Stimulated activated naive CD8-positive, alpha-beta T cell treated with anti-CD3 and anti-CD28 coated beads, Interleukin-15, amount 100 ng/mL, for 72 hours (primary cell): ENCODE data around the gene PSMG3.
"Not testable (repeated sequence)": the region's sequence is repeated elsewhere in the genome, so short reads cannot be mapped to it uniquely, and the experiment has no call there.

Experiments used
- ATAC-seq: fragments of 150-1000 bp; cut with Tn5 transposase; 2 replicates; pipeline ENCODE4 v1.10.0; 2021; ENCODE audit warnings: mild to moderate bottlenecking, moderate library complexity
- DNase-seq, 2 donors: peaks; one replicate each; pipeline ENCODE4 v3.0.0; 2021 to 2022
- H3K27ac Mint-ChIP-seq, 2 donors: one replicate each; pipeline ENCODE4 v1.8.0; 2022; ENCODE audit warnings: mild to moderate bottlenecking in 2 of 2, mixed read lengths in 2 of 2, moderate library complexity in 2 of 2
- H3K27me3 Mint-ChIP-seq: one replicate; pipeline ENCODE4 v1.8.0; 2022; ENCODE audit warnings: mixed read lengths
- H3K4me1 Mint-ChIP-seq: one replicate; pipeline ENCODE4 v1.8.0; 2022; ENCODE audit warnings: mild to moderate bottlenecking, mixed read lengths
- H3K4me3 Mint-ChIP-seq, 2 donors: one replicate each; pipeline ENCODE4 v1.8.0; 2022; ENCODE audit warnings: mild to moderate bottlenecking in 2 of 2, mixed read lengths in 2 of 2, moderate library complexity in 1 of 2
- H3K9me3 Mint-ChIP-seq, 2 donors: one replicate each; pipeline ENCODE4 v1.8.0; 2022; ENCODE audit warnings: mixed read lengths in 2 of 2

Gene PSMG3

GRCh38 chr7:1531979-1532455, 37.8 kb downstream of the PSMG3 start:
- no peak for ATAC-seq
- DNase-seq = no peak
- peak overlapping the region; percentile 87 to 92 for H3K4me3 Mint-ChIP-seq
- no peaks in the 10 kb centered on the region for H3K9me3 Mint-ChIP-seq
- H3K27ac Mint-ChIP-seq = peak overlapping the region; percentile 90 to 98
- H3K4me1 Mint-ChIP-seq = peaks cover 50% of the 10 kb centered on the region
- H3K27me3 Mint-ChIP-seq = peaks cover under 1% of the 10 kb centered on the region

GRCh38 chr7:1531263-1531978, 38.4 kb downstream of the PSMG3 start:
- ATAC-seq (peak; percentile 23), DNase-seq (no peak)
- H3K27ac Mint-ChIP-seq = peak overlapping the region; percentile 90 to 98
- H3K27me3 Mint-ChIP-seq = peaks cover 6% of the 10 kb centered on the region
- H3K4me1 Mint-ChIP-seq = peaks cover 44% of the 10 kb centered on the region
- H3K9me3 Mint-ChIP-seq = no peaks in the 10 kb centered on the region
- H3K4me3 Mint-ChIP-seq = peak overlapping the region; percentile 87 to 92

- ATAC-seq = peak; percentile 32
- Mint-ChIP-seq H3K27me3 (peaks cover 7% of the 10 kb centered on the region), H3K27ac (no peak overlapping the region), H3K4me3 (no peak overlapping the region), H3K4me1 (peaks cover 40% of the 10 kb centered on the region), H3K9me3 (no peaks in the 10 kb centered on the region)
- no peak for DNase-seq
These were observed 38.9 kb downstream of the PSMG3 start for GRCh38 chr7:1530946-1531262.

- peaks cover 37% of the 10 kb centered on the region for H3K4me1 Mint-ChIP-seq
- H3K4me3 Mint-ChIP-seq = peak overlapping the region; percentile 63 to 69
These were observed 40.3 kb downstream of the PSMG3 start for GRCh38 chr7:1529383-1530116.

GRCh38 chr7:1526271-1526754, 43.5 kb downstream of the PSMG3 start:
- no peak for ATAC-seq
- H3K27ac Mint-ChIP-seq = no peak overlapping the region
- no peak overlapping the region for H3K4me3 Mint-ChIP-seq
- H3K27me3 Mint-ChIP-seq = peaks cover 7% of the 10 kb centered on the region
- DNase-seq = no peak
- peaks cover 12% of the 10 kb centered on the region for H3K4me1 Mint-ChIP-seq
- H3K9me3 Mint-ChIP-seq = no peaks in the 10 kb centered on the region

More at GRCh38 chr7:1529383-1530116, 40.3 kb downstream of the PSMG3 start:
- Mint-ChIP-seq H3K27me3 (peaks cover 7% of the 10 kb centered on the region), H3K9me3 (no peaks in the 10 kb centered on the region), H3K27ac (peak overlapping the region; percentile 19 to 25)
- DNase-seq (no peak), ATAC-seq (no peak)

- H3K9me3 Mint-ChIP-seq = no peaks in the 10 kb centered on the region
- peaks cover 7% of the 10 kb centered on the region for H3K27me3 Mint-ChIP-seq
- peaks cover 15% of the 10 kb centered on the region for H3K4me1 Mint-ChIP-seq
- H3K27ac Mint-ChIP-seq = no peak overlapping the region
- H3K4me3 Mint-ChIP-seq = no peak overlapping the region
- ATAC-seq = no peak
- no peak for DNase-seq
These were observed 44.4 kb downstream of the PSMG3 start for GRCh38 chr7:1525409-1525808.

GRCh38 chr7:1523844-1524243, 46.0 kb downstream of the PSMG3 start:
- peak; percentile 18 for ATAC-seq
- H3K4me1 Mint-ChIP-seq = peaks cover 10% of the 10 kb centered on the region
- no peak for DNase-seq
- H3K27ac Mint-ChIP-seq = no peak overlapping the region
- peaks cover 5 to 7% of the 10 kb centered on the region in 2 donors for H3K9me3 Mint-ChIP-seq
- H3K4me3 Mint-ChIP-seq = no peak overlapping the region
- peaks cover 7% of the 10 kb centered on the region for H3K27me3 Mint-ChIP-seq

GRCh38 chr7:1523208-1523607, 46.6 kb downstream of the PSMG3 start:
- peaks cover 5 to 8% of the 10 kb centered on the region in 2 donors for H3K9me3 Mint-ChIP-seq
- H3K27ac Mint-ChIP-seq = no peak overlapping the region
- no peak for ATAC-seq
- H3K4me1 Mint-ChIP-seq = peaks cover 10% of the 10 kb centered on the region
- peaks cover 7% of the 10 kb centered on the region for H3K27me3 Mint-ChIP-seq
- DNase-seq = no peak
- H3K4me3 Mint-ChIP-seq = no peak overlapping the region

- Mint-ChIP-seq H3K27me3 (peaks cover under 1% of the 10 kb centered on the region), H3K4me1 (peaks cover 10% of the 10 kb centered on the region), H3K9me3 (peaks cover 5 to 8% of the 10 kb centered on the region in 2 donors), H3K4me3 (no peak overlapping the region), H3K27ac (no peak overlapping the region)
- ATAC-seq = no peak
- DNase-seq = no peak
These were observed 48.4 kb downstream of the PSMG3 start for GRCh38 chr7:1521456-1521855.

GRCh38 chr7:1520539-1521234, 49.1 kb downstream of the PSMG3 start:
- H3K4me3 Mint-ChIP-seq = no peak overlapping the region
- H3K27me3 Mint-ChIP-seq = no peaks in the 10 kb centered on the region
- peaks cover 10% of the 10 kb centered on the region for H3K4me1 Mint-ChIP-seq
- H3K27ac Mint-ChIP-seq = peak overlapping the region in 1 of 2 donors; percentile 54
- H3K9me3 Mint-ChIP-seq = peaks cover 5 to 8% of the 10 kb centered on the region in 2 donors
- no peak for DNase-seq
- no peak for ATAC-seq

- H3K4me3 Mint-ChIP-seq, H3K27ac Mint-ChIP-seq, ATAC-seq, DNase-seq, H3K9me3 Mint-ChIP-seq, H3K27me3 Mint-ChIP-seq: not testable (repeated sequence)
- H3K4me1 Mint-ChIP-seq = peaks cover 10% of the 10 kb centered on the region
These were observed 50.4 kb downstream of the PSMG3 start for GRCh38 chr7:1519322-1519922.
